Measurements from ENCODE around the gene MEIOC. TPM values are rescaled to one million over a fixed set of nuclear protein-coding genes. Genes with fewer than 3 reads are reported as not detected.
"Not testable (repeated sequence)": the region's sequence is repeated elsewhere in the genome, so short reads cannot be mapped to it uniquely, and the experiment has no call there.

MEIOC gene
- total RNA-seq, 2 experiments from 2014 or later = 0.16 to 0.26 TPM

DNA sequence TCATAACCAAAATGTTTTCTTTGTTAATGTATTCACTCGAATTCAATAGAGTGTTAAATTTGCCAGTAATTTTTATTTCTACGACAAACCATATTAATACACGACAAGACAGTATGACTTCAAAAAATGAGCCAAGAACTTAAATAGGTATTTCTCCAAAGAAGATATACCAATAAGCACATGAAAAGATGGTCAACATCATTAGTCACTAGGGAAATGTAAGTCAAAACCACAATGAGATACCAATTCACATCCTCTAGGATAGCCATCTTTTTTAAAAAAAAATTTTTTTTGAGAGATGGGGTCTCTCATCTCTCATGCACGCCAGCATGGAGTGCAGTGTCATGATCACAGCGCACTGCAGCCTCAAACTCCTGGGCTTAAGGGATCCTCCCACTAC is 5.0 kb upstream of the MEIOC start:
- CTCF ChIA-PET = no interaction called here
- no peak for ATAC-seq
- H3K27ac Mint-ChIP-seq = no peak overlapping the region
- H3K4me3 Mint-ChIP-seq = no peak overlapping the region
- H3K4me1 Mint-ChIP-seq (ENCODE audit: low read depth) = peaks cover 4% of the 10 kb centered on the region
- peaks cover 1% of the 10 kb centered on the region for H3K36me3 Mint-ChIP-seq (ENCODE audit: low read depth)
- no peak for DNase-seq
- peaks cover 38% of the 10 kb centered on the region for H3K27me3 Mint-ChIP-seq (ENCODE audit: low read depth)
- no peaks in the 10 kb centered on the region for H3K9me3 Mint-ChIP-seq (ENCODE audit: insufficient read depth)
- POLR2A ChIA-PET = no interaction called here

DNA sequence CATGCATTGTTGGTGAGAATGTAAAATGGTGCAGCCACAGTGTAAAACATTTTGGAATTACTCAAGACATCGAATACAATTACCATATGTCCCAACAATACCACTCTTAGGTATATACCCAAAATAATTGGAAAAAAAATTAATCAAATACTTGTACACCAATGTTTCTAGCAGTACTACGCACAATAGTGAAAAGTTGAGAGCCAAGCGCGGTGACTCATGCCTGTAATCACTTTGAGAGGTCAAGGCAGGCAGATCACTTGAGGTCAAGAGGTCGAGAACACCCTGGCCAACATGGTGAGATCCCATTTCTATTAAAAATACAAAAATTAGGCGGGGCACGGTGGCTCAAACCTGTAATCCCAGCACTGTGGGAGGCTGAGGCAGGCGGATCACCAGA is 3.5 kb upstream of the MEIOC start:
- ATAC-seq = no peak
- ChIA-PET CTCF (no interaction called here), POLR2A (no interaction called here)
- Mint-ChIP-seq H3K9me3 (ENCODE audit: insufficient read depth) (no peaks in the 10 kb centered on the region), H3K27ac (no peak overlapping the region), H3K4me3 (no peak overlapping the region), H3K4me1 (ENCODE audit: low read depth) (peaks cover 8% of the 10 kb centered on the region), H3K27me3 (ENCODE audit: low read depth) (peaks cover 39% of the 10 kb centered on the region), H3K36me3 (ENCODE audit: low read depth) (peaks cover 1% of the 10 kb centered on the region)
- no peak for DNase-seq

DNA sequence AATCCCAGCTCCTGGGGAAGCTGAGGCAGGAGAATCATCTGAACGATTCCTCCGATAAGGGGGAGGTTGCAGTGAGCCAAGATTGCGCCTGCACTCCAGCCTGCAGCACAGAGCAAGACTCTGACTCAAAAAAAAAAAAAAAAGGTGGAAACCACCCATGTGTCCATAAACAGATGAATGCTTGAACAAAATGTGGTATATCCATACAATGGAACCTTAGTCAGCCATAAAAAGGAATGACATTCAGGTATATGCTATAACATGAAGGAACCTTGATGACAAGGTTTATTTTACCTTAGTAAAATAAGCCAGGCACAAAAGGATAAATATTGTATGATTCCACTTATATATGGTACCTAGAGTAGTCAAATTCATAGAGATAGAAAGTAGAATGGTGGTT is 2.9 kb upstream of the MEIOC start:
- CTCF ChIA-PET = no interaction called here
- DNase-seq (no peak), ATAC-seq (no peak)
- Mint-ChIP-seq H3K9me3 (ENCODE audit: insufficient read depth) (no peaks in the 10 kb centered on the region), H3K36me3 (ENCODE audit: low read depth) (peaks cover 1% of the 10 kb centered on the region), H3K4me3 (no peak overlapping the region), H3K27ac (no peak overlapping the region), H3K27me3 (ENCODE audit: low read depth) (peaks cover 33% of the 10 kb centered on the region), H3K4me1 (ENCODE audit: low read depth) (peaks cover 8% of the 10 kb centered on the region)
- POLR2A ChIA-PET = no interaction called here

DNA sequence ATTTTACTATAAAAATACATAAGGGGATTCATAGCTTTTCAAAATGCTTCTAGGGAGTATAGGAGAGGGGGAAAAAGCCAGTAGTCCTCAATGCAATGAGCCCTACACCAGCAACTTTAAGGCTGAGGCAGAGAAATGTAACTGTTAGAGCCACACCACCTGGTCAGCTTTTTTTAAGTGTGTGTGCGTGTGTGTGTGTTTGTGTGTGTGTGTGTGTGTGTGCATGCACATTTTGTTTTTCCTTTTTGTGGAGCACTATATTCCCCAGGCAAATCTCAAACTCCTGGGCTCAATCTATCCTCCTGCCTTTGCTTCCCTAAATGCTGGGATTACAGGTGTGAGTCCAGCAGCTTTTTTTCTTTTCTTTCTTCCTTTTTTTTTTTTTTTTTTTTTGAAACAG is 2.3 kb upstream of the MEIOC start:
- POLR2A ChIA-PET = no interaction called here
- H3K9me3 Mint-ChIP-seq (ENCODE audit: insufficient read depth) = no peaks in the 10 kb centered on the region
- H3K36me3 Mint-ChIP-seq (ENCODE audit: low read depth) = peaks cover 1% of the 10 kb centered on the region
- CTCF ChIA-PET = no interaction called here
- ATAC-seq = no peak
- H3K4me3 Mint-ChIP-seq = no peak overlapping the region
- peaks cover 33% of the 10 kb centered on the region for H3K27me3 Mint-ChIP-seq (ENCODE audit: low read depth)
- peaks cover 8% of the 10 kb centered on the region for H3K4me1 Mint-ChIP-seq (ENCODE audit: low read depth)
- no peak for DNase-seq
- H3K27ac Mint-ChIP-seq = no peak overlapping the region

DNA sequence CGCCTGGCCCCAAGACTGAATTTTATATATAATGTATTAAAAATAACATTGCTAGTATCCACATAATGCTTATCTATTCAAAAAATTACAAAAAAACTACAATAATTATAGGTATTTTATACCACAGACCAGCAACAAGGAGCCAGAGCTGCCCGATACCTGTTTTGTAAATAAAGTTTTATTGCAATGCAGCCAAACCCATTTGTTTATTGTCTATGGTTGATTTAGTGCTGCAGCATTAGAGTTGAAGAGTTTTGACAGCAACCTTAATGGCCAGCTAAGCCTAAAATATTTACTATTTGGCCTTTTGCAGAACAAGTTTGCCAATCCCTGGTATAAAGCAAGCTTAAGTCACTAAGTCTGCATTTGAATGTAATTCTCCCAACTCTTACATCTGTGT is 5.6 kb downstream of the MEIOC start:
- Mint-ChIP-seq H3K4me3 (no peak overlapping the region), H3K4me1 (ENCODE audit: low read depth) (peaks cover 3% of the 10 kb centered on the region), H3K36me3 (ENCODE audit: low read depth) (no peaks in the 10 kb centered on the region), H3K27ac (no peak overlapping the region), H3K27me3 (ENCODE audit: low read depth) (peaks cover 17% of the 10 kb centered on the region), H3K9me3 (ENCODE audit: insufficient read depth) (no peaks in the 10 kb centered on the region)
- ChIA-PET CTCF (no interaction called here), POLR2A (no interaction called here)
- DNase-seq = no peak
- ATAC-seq = no peak

DNA sequence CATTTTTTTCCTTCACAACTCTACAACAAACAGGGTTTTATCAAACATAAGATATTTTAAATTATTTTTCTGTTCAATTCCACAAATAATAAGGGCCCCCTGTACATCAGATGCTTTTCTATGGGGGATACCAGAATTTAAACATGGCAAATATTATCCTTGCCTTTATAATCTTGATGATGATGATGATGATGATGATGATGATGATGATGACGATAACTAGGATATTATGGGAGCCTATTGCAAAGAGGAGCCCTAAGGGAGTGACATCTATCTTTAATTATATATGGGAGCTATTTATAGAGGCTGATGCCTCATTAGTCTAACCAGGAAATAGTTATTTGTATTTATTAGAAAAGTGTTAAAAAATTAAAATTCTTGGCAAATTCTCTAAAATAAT is 6.8 kb downstream of the MEIOC start:
- H3K27ac Mint-ChIP-seq = no peak overlapping the region
- ATAC-seq = no peak
- H3K36me3 Mint-ChIP-seq (ENCODE audit: low read depth) = no peaks in the 10 kb centered on the region
- no peak overlapping the region for H3K4me3 Mint-ChIP-seq
- H3K9me3 Mint-ChIP-seq (ENCODE audit: insufficient read depth) = no peaks in the 10 kb centered on the region
- H3K4me1 Mint-ChIP-seq (ENCODE audit: low read depth) = no peaks in the 10 kb centered on the region
- no peak for DNase-seq
- POLR2A ChIA-PET = no interaction called here
- CTCF ChIA-PET = no interaction called here
- peaks cover 20% of the 10 kb centered on the region for H3K27me3 Mint-ChIP-seq (ENCODE audit: low read depth)

DNA sequence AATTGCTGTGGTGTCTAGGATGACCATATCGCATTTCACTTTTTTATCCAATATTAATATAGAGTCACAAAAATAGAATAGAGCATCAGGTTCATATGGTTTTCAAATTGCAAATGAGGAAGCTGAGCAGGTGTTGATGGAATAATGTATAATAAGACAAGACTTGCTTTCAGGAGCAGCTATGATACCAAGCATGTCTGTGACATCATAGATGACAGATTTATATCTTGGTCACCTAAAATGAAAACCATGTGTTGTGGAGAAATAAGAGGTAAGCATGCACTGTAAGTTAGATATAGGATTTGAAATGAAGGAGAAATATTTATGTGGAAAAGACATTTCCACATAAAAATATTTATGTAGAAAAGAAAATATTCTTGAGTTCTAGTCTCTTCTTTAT is 8.6 kb downstream of the MEIOC start:
- Mint-ChIP-seq H3K4me3 (no peak overlapping the region), H3K4me1 (ENCODE audit: low read depth) (no peaks in the 10 kb centered on the region), H3K9me3 (ENCODE audit: insufficient read depth) (no peaks in the 10 kb centered on the region), H3K27ac (no peak overlapping the region), H3K27me3 (ENCODE audit: low read depth) (peaks cover 20% of the 10 kb centered on the region), H3K36me3 (ENCODE audit: low read depth) (no peaks in the 10 kb centered on the region)
- ChIA-PET CTCF (interaction anchor here (1.6 to 2.6 kb wide), 2 partner anchors 131 to 141 kb away, joined by 6 to 10 read pairs; no protein-coding TSS in a partner anchor), POLR2A (no interaction called here)
- ATAC-seq (no peak), DNase-seq (no peak)

DNA sequence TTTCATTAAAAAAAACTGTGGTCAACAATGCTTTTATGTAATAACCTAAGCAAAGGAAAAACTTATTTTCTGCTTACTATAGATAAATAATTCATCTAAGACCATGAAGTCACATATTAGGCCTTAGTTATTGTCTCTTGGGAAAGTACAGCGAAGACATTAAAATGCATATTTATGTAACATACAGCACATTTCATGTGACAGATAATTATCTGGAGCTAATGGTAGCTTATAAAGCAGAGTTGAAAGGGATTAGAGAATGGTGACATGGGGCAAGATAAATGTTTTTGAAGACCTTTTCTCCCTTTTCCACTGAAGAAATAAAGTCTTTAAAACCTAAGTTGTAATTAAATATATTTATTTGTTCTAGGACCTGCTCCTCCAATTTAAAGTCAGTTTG is 9.7 kb downstream of the MEIOC start:
- peaks cover 20% of the 10 kb centered on the region for H3K27me3 Mint-ChIP-seq (ENCODE audit: low read depth)
- H3K9me3 Mint-ChIP-seq (ENCODE audit: insufficient read depth) = no peaks in the 10 kb centered on the region
- no peak overlapping the region for H3K27ac Mint-ChIP-seq
- ChIA-PET CTCF (interaction anchor here (1.6 to 2.6 kb wide), 2 partner anchors 132 to 143 kb away, joined by 6 to 10 read pairs; no protein-coding TSS in a partner anchor), POLR2A (no interaction called here)
- no peaks in the 10 kb centered on the region for H3K36me3 Mint-ChIP-seq (ENCODE audit: low read depth)
- ATAC-seq = no peak
- no peak overlapping the region for H3K4me3 Mint-ChIP-seq
- no peaks in the 10 kb centered on the region for H3K4me1 Mint-ChIP-seq (ENCODE audit: low read depth)
- no peak for DNase-seq

DNA sequence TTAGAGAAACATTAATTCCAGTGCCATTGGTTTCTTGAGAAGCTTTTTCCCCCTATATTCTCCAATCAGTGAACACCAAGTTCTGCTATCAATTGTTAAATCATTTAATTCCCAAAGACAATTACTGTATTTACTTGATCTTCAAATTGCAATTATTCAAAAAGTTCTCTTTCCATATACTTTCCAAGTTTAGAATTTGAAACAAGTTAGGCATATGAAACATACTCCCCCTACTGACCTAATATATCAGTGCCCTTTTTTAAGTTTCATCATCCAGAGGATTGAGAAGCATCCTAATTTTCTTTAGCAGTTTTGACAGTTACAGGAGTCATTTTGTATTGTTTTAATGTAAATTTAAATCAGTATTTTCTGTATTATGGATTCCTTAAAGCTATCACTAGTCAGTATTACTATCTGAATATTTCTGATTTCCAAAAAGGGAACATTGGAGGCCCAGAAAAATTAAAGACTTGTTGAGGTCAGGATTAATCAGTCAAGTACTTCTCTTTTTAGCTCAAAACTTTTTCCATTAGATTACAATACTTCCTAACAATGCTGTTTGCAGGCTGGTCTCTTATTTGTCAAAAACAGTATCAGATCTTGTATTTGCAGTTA is 16.3 kb downstream of the MEIOC start:
- DNase-seq (no peak), ATAC-seq (no peak)
- Mint-ChIP-seq H3K27me3 (ENCODE audit: low read depth) (peaks cover 3% of the 10 kb centered on the region), H3K36me3 (ENCODE audit: low read depth) (peaks cover 3% of the 10 kb centered on the region), H3K4me3 (no peak overlapping the region), H3K4me1 (ENCODE audit: low read depth) (no peaks in the 10 kb centered on the region), H3K27ac (no peak overlapping the region), H3K9me3 (ENCODE audit: insufficient read depth) (no peaks in the 10 kb centered on the region)
- POLR2A ChIA-PET = no interaction called here
- CTCF ChIA-PET = interaction anchor here (0.8 to 2.2 kb wide), 7 partner anchors 9 to 139 kb away, joined by 3 to 29 read pairs (median 4); no protein-coding TSS in a partner anchor

DNA sequence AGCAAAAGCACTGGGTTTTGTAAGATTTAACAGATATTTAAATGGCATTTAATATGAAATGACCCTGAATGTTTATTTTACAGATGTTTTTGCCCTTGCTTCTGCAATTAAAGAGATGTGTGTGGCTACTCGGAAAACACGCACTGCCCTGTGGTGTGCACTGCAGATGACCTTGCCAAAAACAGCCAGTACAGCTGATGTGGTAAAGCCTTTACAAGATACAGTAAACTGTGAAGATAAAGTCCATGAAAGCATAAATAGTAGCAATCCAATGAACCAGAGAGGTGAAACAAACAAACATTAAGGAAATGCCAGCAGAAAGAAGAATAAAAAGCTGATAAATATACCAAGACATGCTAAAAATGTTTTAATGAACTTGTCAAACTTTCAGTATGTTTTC is 17.6 kb downstream of the MEIOC start:
- POLR2A ChIA-PET = no interaction called here
- Mint-ChIP-seq H3K27ac (no peak overlapping the region), H3K27me3 (ENCODE audit: low read depth) (no peaks in the 10 kb centered on the region), H3K9me3 (ENCODE audit: insufficient read depth) (no peaks in the 10 kb centered on the region), H3K4me3 (no peak overlapping the region), H3K4me1 (ENCODE audit: low read depth) (no peaks in the 10 kb centered on the region), H3K36me3 (ENCODE audit: low read depth) (peaks cover 8% of the 10 kb centered on the region)
- ATAC-seq (no peak), DNase-seq (no peak)
- CTCF ChIA-PET = no interaction called here

DNA sequence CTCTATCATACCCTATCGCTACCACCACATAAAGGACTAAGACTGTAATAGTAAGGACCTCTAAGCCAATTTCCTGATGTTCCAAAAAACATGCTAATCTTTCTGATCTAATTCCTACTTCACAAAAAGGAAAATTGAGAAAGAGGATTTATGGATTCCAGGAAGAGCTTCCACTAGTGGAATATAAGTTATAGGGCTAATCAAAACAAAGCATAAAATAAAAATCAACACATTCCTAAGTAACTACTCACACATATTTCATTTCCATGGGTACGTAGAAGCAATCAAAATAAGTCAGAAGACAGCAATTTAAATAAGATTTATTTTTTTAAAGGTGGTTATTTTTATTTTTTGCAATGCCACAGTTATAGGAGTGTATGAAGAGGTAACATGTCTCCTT is 20.9 kb downstream of the MEIOC start:
- DNase-seq = no peak
- Mint-ChIP-seq H3K4me3 (no peak overlapping the region), H3K4me1 (ENCODE audit: low read depth) (no peaks in the 10 kb centered on the region), H3K27me3 (ENCODE audit: low read depth) (no peaks in the 10 kb centered on the region), H3K36me3 (ENCODE audit: low read depth) (peaks cover 22% of the 10 kb centered on the region), H3K9me3 (ENCODE audit: insufficient read depth) (no peaks in the 10 kb centered on the region), H3K27ac (no peak overlapping the region)
- ChIA-PET POLR2A (interaction anchor here (0.6 kb wide), 1 partner anchor 28 kb away, joined by 3 read pairs; no protein-coding TSS in a partner anchor), CTCF (no interaction called here)
- no peak for ATAC-seq

DNA sequence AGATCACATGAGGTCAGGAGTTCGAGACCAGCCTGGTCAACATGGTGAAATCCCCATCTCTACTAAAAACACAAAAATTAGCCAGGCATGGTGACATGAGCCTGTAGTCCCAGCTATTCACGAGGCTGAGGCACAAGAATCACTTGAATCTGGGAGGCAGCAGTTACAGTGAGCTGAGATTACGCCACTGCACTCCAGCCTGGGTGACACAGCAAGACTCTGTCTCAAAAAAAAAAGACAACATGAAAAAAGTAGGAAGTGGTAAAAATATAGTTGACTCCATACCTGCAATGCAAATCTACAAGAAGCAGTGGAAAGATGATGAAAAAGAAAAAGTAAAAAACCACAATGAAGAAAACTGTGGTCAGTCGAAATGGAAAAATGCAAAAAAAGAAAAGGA is 27.0 kb downstream of the MEIOC start:
- H3K36me3 Mint-ChIP-seq (ENCODE audit: low read depth) = peaks cover 29% of the 10 kb centered on the region
- DNase-seq; POLR2A ChIA-PET; CTCF ChIA-PET; H3K9me3 Mint-ChIP-seq (ENCODE audit: insufficient read depth); ATAC-seq; H3K27ac Mint-ChIP-seq; H3K4me3 Mint-ChIP-seq; H3K27me3 Mint-ChIP-seq (ENCODE audit: low read depth): not testable (repeated sequence)
- peaks cover 12% of the 10 kb centered on the region for H3K4me1 Mint-ChIP-seq (ENCODE audit: low read depth)

DNA sequence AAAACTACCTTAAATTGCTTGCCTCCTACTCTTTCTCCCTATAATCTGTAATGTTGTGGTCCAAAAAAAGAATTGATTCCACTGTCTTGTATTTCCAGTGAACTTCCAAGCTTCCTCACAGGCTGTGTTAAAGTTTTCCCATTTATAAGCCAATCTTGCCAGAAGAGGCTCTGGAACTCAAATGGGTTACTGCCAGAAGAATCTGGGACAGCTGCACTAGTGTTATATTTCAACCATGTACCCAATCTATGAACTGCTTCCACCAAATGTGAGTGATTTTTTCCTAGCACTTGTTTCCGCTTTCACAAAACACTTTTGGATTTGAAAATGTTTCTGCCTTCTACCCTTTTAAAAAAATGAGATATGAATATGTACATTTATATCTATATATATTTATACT is 31.5 kb downstream of the MEIOC start:
- no peaks in the 10 kb centered on the region for H3K27me3 Mint-ChIP-seq (ENCODE audit: low read depth)
- no peak for DNase-seq
- H3K4me1 Mint-ChIP-seq (ENCODE audit: low read depth) = peaks cover 31% of the 10 kb centered on the region
- ATAC-seq = no peak
- peaks cover 11% of the 10 kb centered on the region for H3K36me3 Mint-ChIP-seq (ENCODE audit: low read depth)
- ChIA-PET POLR2A (no interaction called here), CTCF (interaction anchor here (2.4 to 4.0 kb wide), 2 partner anchors 15 to 21 kb away, joined by 10 to 21 read pairs; partner anchors contain the start of gene DBF4B)
- H3K27ac Mint-ChIP-seq = no peak overlapping the region
- H3K4me3 Mint-ChIP-seq = no peak overlapping the region
- no peaks in the 10 kb centered on the region for H3K9me3 Mint-ChIP-seq (ENCODE audit: insufficient read depth)

Measured in activated CD8-positive, alpha-beta T cell treated with anti-CD3 and anti-CD28 coated beads, Interleukin-2, amount 10 ng/mL, durations not matched to agents 7 days and 5 days (primary cell).